SK-N-SH (cell line): ENCODE results near the gene EPHA10. TPM values are rescaled to one million over a fixed set of nuclear protein-coding genes. Genes with fewer than 3 reads are reported as not detected.
A peak's percentile ranks its signal among the peaks of the same experiment; 100 is the strongest.

Source experiments
- CTCF ChIA-PET: fragments of 300-600, 350-600 bp; formaldehyde crosslinking; extraction: SDS; loops from one replicate; lab custom pipeline; 2021; lab: Yijun Ruan, JAX
- POLR2A ChIA-PET: fragments of 350-600 bp; sonication (Branson Sonifier 250); formaldehyde crosslinking; extraction: SDS; loops from one replicate; lab custom pipeline; 2020; ENCODE audit warnings: antibody characterized with exemption, inconsistent platforms; lab: Yijun Ruan, JAX
- DNase-seq: peaks from one replicate; pipeline ENCODE4 v3.0.0; 2012
- H2AFZ ChIP-seq: fragments of 200-600 bp; sonication (generic); 2 replicates; pipeline ENCODE4 v1.8.1; 2016; ENCODE audit warnings: antibody characterized with exemption, mild to moderate bottlenecking, low read depth
- H3F3A ChIP-seq: fragments of 200-600 bp; sonication (generic); replicated peaks from 2 replicates; pipeline ENCODE3; 2016; ENCODE audit warnings: antibody characterized with exemption, mild to moderate bottlenecking; ENCODE audit not compliant: insufficient read depth
- H3K27ac ChIP-seq, 2 experiments: fragments of 200-500 bp in 1 of 2; fragments of 200-600 bp in 1 of 2; sonication (Bioruptor generic) in 1 of 2; sonication (generic), shearing (Covaris generic) in 1 of 2; 2 replicates each; pipeline versions ENCODE4 v1.5.1 to v1.6.1; 2014 to 2016; ENCODE audit warnings: low read depth in 2 of 2, inconsistent platforms in 1 of 2, low read length in 1 of 2, mild to moderate bottlenecking in 1 of 2, mixed read lengths in 1 of 2
- H3K27me3 ChIP-seq: fragments of 200-600 bp; sonication (generic), shearing (Covaris generic); 2 replicates; pipeline ENCODE4 v1.6.1; 2016; ENCODE audit warnings: mixed run types; ENCODE audit not compliant: insufficient read depth
- H3K36me3 ChIP-seq, 2 experiments: fragments of 200-500 bp in 1 of 2; fragments of 200-600 bp in 1 of 2; sonication (Bioruptor generic) in 1 of 2; sonication (generic) in 1 of 2; replicated peaks in 1 of 2; 2 replicates each; pipeline versions ENCODE3 to v1.5.1; 2014 to 2016; ENCODE audit warnings: low read length in 1 of 2, mild to moderate bottlenecking in 1 of 2; ENCODE audit not compliant: insufficient read depth in 2 of 2, control insufficient read depth in 1 of 2
- H3K4me1 ChIP-seq, 2 experiments: fragments of 200-500 bp in 1 of 2; fragments of 200-600 bp in 1 of 2; sonication (Bioruptor generic) in 1 of 2; sonication (generic), shearing (Covaris generic) in 1 of 2; 2 replicates each; pipeline versions ENCODE4 v1.5.1 to v1.6.1; 2014 to 2016; ENCODE audit warnings: low read depth in 1 of 2, low read length in 1 of 2, mixed run types in 1 of 2; ENCODE audit not compliant: insufficient read depth in 2 of 2, control insufficient read depth in 1 of 2
- H3K4me2 ChIP-seq: fragments of 200-600 bp; sonication (generic), shearing (Covaris generic); 2 replicates; pipeline ENCODE4 v1.6.1; 2017; ENCODE audit warnings: mixed run types
- H3K4me3 ChIP-seq, 2 experiments: fragments of 200-500 bp in 1 of 2; fragments of 200-600 bp in 1 of 2; sonication (Bioruptor generic) in 1 of 2; sonication (generic), shearing (Covaris generic) in 1 of 2; 2 replicates each; pipeline versions ENCODE4 v1.5.1 to v1.8.1; 2014 to 2016; ENCODE audit warnings: low read depth in 2 of 2, inconsistent platforms in 1 of 2, low read length in 1 of 2, mild to moderate bottlenecking in 1 of 2, mixed read lengths in 1 of 2, moderate library complexity in 1 of 2
- H3K79me2 ChIP-seq: fragments of 200-600 bp; sonication (generic); 2 replicates; pipeline ENCODE4 v1.8.1; 2017; ENCODE audit warnings: mild to moderate bottlenecking; ENCODE audit not compliant: insufficient read depth
- H3K9ac ChIP-seq: fragments of 200-600 bp; sonication (generic); 2 replicates; pipeline ENCODE4 v1.6.1; 2017; ENCODE audit warnings: mixed run types
- H3K9me2 ChIP-seq: fragments of 200-600 bp; sonication (generic); 2 replicates; pipeline ENCODE4 v1.6.1; 2017; ENCODE audit warnings: mixed run types
- H3K9me3 ChIP-seq: fragments of 200-600 bp; sonication (generic); 2 replicates; pipeline ENCODE4 v1.6.1; 2017; ENCODE audit warnings: mixed run types, mild to moderate bottlenecking, moderate library complexity
- H4K20me1 ChIP-seq: fragments of 200-600 bp; sonication (generic); 2 replicates; pipeline ENCODE4 v1.6.1; 2017; ENCODE audit warnings: mild to moderate bottlenecking, mixed run types; ENCODE audit not compliant: insufficient read depth
- CHD2 ChIP-seq: fragments of 150-350 bp; IDR thresholded peaks from 2 replicates; pipeline ENCODE4 v1.6.1; 2018; ENCODE audit warnings: low read length; ENCODE audit not compliant: partially characterized antibody
- ELF1 ChIP-seq: IDR thresholded peaks from 2 replicates; pipeline ENCODE4 v1.4.0; 2012
- EZH2phosphoT487 ChIP-seq: fragments of 200-600 bp; sonication (generic); IDR thresholded peaks from 2 replicates; pipeline ENCODE4 v1.6.1; 2017; ENCODE audit warnings: low read depth, mixed run types, mild to moderate bottlenecking, antibody characterized with exemption, moderate library complexity, borderline replicate concordance
- FOXM1 ChIP-seq: IDR thresholded peaks from 2 replicates; pipeline ENCODE4 v1.4.0; 2012; ENCODE audit warnings: low read depth, mild to moderate bottlenecking
- GABPA ChIP-seq: IDR thresholded peaks from 2 replicates; pipeline ENCODE4 v1.4.0; 2012; ENCODE audit warnings: low read depth, mild to moderate bottlenecking
- GATA2 ChIP-seq: sonication (generic); formaldehyde crosslinking; IDR thresholded peaks from 2 replicates; pipeline ENCODE4 v1.5.0; 2020; ENCODE audit warnings: mild to moderate bottlenecking, missing genetic modification reagents
- JUND ChIP-seq: IDR thresholded peaks from 2 replicates; pipeline ENCODE4 v1.4.0; 2012
- NFIC ChIP-seq: IDR thresholded peaks from 2 replicates; pipeline ENCODE4 v1.4.0; 2012; ENCODE audit warnings: borderline replicate concordance
- POLR2AphosphoS5 ChIP-seq: IDR thresholded peaks from 2 replicates; pipeline ENCODE4 v1.6.1; 2012; ENCODE audit warnings: low read depth, low read length
- RAD21 ChIP-seq: IDR thresholded peaks from 2 replicates; pipeline ENCODE4 v1.6.1; 2012; ENCODE audit warnings: mild to moderate bottlenecking, low read length
- RCOR1 ChIP-seq: fragments of 150-350 bp; IDR thresholded peaks from 2 replicates; pipeline ENCODE4 v1.6.1; 2017; ENCODE audit warnings: antibody characterized with exemption, low read length
- SMC3 ChIP-seq: IDR thresholded peaks from 2 replicates; pipeline ENCODE4 v1.6.1; 2012; ENCODE audit warnings: low read depth, low read length, improper control_type of control experiment
- TCF12 ChIP-seq: IDR thresholded peaks from 2 replicates; pipeline ENCODE4 v1.4.0; 2012
- TEAD4 ChIP-seq: IDR thresholded peaks from 2 replicates; pipeline ENCODE4 v1.4.0; 2012; ENCODE audit warnings: mild to moderate bottlenecking, borderline replicate concordance; ENCODE audit not compliant: insufficient read depth
- WGBS: methylation state at CpG from one replicate; pipeline ENCODE4 v1.1.6; 2017; ENCODE audit warnings: low lambda C conversion rate; 5-methylcytosine and 5-hydroxymethylcytosine counted together
- polyA plus RNA-seq, 3 experiments: library from polyadenylated mRNA; depleted of rRNA; stranded (reverse); fragments of >200 nt; gene quantifications; 2 replicates each; pipeline ENCODE4 v1.2.3, GENCODE V29; 2012
- TF ChIP-seq, protein P1 (sequence below): fragments of 150-350 bp; IDR thresholded peaks from 2 replicates; pipeline ENCODE4 v1.6.1; 2017; ENCODE audit warnings: antibody characterized with exemption, low read length, low read depth, borderline replicate concordance

The EPHA10 gene
- polyA plus RNA-seq, 1 of the 3 experiments (the other 2 are of a cell fraction) = 0.05 TPM

DNA sequence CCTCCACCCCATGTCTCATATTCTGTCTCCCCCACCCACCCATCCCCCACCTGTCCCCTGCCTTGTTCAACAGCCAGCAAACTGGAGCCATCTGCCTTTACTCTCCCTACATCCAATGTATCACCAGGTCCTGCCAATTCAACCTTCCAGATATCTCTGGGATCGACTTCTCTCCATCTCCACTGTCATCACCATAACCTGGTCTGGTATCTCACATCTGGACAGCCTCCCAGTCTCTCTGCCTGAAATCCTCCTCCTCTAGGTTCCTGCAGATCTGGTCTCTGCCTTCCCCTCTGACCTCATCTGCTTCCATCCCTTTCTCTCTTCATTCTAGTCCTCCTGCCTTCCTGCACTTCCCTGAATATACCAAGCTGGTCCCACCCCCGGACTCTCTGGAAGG lies 94.8 kb downstream of the EPHA10 start:
- Histone ChIP-seq H3K4me1 (peaks cover 0 to 11% of the 10 kb centered on the region in 2 experiments; a peak in 1 of 4 replicates), H3K36me3 (no peaks in the 10 kb centered on the region), H3K79me2 (no peaks in the 10 kb centered on the region), H3K9me3 (no peaks in the 10 kb centered on the region), H3K9me2 (no peaks in the 10 kb centered on the region), H3K4me3 (no peak overlapping the region), H3K27me3 (0 out of 2 replicates have a peak, but pooled peaks cover 13% of the 10 kb centered on the region), H3K4me2 (no peak overlapping the region), H3K27ac (no peak overlapping the region), H3K9ac (no peak overlapping the region), H3F3A (no peaks in the 10 kb centered on the region), H4K20me1 (no peaks in the 10 kb centered on the region), H2AFZ (no peak overlapping the region)
- ChIA-PET POLR2A (no interaction called here), CTCF (interaction anchor here (5.4 kb wide), 1 partner anchor 13 kb away, joined by 42 read pairs; no protein-coding TSS in a partner anchor)
- TF ChIP-seq, protein P1, sequence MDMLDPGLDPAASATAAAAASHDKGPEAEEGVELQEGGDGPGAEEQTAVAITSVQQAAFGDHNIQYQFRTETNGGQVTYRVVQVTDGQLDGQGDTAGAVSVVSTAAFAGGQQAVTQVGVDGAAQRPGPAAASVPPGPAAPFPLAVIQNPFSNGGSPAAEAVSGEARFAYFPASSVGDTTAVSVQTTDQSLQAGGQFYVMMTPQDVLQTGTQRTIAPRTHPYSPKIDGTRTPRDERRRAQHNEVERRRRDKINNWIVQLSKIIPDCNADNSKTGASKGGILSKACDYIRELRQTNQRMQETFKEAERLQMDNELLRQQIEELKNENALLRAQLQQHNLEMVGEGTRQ = no peak
- TF ChIP-seq ELF1 (no peak), FOXM1 (no peak), JUND (no peak), GABPA (no peak), TCF12 (no peak), NFIC (no peak), TEAD4 (no peak), SMC3 (no peak), EZH2phosphoT487 (no peak)
- DNase-seq = no peak
- 47% methylated on average over 2 of the region's 2 CpGs for whole genome bisulfite sequencing

DNA sequence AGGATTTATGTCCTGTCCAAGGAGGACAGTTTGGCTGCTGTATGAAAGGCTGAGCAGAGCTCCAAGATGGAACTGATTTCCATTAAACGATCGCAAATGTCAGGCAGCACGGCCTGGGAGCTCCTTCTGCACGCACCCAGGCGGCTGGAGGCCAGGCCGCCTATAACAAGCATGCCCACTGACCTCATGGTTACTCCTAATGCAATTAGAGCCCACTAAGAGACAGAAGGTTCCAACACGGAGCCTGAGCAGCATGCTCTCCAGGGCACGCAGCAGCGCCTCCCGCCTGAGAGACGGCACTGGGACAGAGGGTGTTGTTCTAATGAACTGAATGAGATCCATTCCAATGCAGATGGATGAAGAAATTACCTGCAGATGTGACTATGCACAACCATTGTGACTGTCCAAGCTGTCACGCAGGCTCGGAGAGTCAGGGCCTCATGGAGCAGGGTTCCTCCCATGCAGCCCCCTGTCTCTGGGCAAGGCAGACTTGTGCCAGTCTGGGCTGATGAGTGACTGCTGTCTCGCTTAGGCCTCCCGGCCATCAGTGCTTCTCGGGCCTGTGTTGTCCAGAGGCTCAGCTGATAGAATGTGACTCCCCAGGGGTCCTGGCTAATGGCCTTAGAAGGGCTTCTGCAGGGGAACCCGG lies 97.8 kb downstream of the EPHA10 start:
- Histone ChIP-seq H3K9ac (no peak overlapping the region), H3K79me2 (no peaks in the 10 kb centered on the region), H3K36me3 (no peaks in the 10 kb centered on the region), H3K4me2 (no peak overlapping the region), H3K4me3 (no peak overlapping the region), H3F3A (no peaks in the 10 kb centered on the region), H3K4me1 (peaks cover 0 to 11% of the 10 kb centered on the region in 2 experiments; a peak in 1 of 4 replicates), H3K27me3 (0 out of 2 replicates have a peak, but pooled peaks cover 13% of the 10 kb centered on the region), H4K20me1 (no peaks in the 10 kb centered on the region), H3K9me3 (no peaks in the 10 kb centered on the region), H3K9me2 (no peaks in the 10 kb centered on the region), H2AFZ (no peak overlapping the region), H3K27ac (no peak overlapping the region)
- ChIA-PET POLR2A (interaction anchor here (0.8 kb wide), 1 partner anchor 11 kb away, joined by 3 read pairs; no protein-coding TSS in a partner anchor), CTCF (interaction anchor here (0.7 to 8.4 kb wide), 8 partner anchors 9 to 1151 kb away, joined by 3 to 56 read pairs (median 3); partner anchors contain the start of gene CDCA8)
- peak; percentile 65 for DNase-seq
- TF ChIP-seq RCOR1 (0 out of 2 replicates have a peak, but pooled peaks have one; percentile 8), GATA2 (peak; percentile 25; the same call in 1 of the 2 replicates), RAD21 (peak; percentile 26; the same call in 1 of the 2 replicates), POLR2AphosphoS5 (no peak), CHD2 (no peak)
- 55% methylated on average over 14 of the region's 17 CpGs for WGBS
